IPS-NIHi7 (cell line): ENCODE measurements around the gene KSR1.
"Not testable (repeated sequence)": the region's sequence is repeated elsewhere in the genome, so short reads cannot be mapped to it uniquely, and the experiment has no call there.

ENCODE experiments used
- DNase-seq: peaks from one replicate; pipeline ENCODE4 v3.0.0; 2012; ENCODE audit warnings: mixed read lengths; ENCODE audit errors: extremely low spot score

The KSR1 gene

DNA sequence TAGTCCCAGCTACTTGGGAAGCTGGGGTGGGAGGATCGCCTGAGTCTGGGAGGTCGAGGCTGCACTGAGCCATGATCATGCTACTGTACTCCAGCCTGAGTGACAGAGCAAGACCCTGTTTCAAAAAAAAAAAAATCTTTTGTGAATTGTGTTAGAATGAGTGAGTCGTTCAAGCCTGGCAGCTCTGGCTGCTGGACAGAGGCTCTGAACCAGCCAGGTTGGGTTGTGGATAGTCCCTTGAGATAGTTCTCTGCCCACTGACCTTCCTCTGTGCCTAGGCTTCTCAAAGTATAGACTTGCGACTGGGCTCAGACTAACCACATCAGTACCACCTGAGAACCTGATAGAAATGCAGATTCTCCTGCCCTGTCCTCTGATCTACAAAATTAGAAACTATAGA, 2.2 kb upstream of the KSR1 start:
- no peak for DNase-seq

DNA sequence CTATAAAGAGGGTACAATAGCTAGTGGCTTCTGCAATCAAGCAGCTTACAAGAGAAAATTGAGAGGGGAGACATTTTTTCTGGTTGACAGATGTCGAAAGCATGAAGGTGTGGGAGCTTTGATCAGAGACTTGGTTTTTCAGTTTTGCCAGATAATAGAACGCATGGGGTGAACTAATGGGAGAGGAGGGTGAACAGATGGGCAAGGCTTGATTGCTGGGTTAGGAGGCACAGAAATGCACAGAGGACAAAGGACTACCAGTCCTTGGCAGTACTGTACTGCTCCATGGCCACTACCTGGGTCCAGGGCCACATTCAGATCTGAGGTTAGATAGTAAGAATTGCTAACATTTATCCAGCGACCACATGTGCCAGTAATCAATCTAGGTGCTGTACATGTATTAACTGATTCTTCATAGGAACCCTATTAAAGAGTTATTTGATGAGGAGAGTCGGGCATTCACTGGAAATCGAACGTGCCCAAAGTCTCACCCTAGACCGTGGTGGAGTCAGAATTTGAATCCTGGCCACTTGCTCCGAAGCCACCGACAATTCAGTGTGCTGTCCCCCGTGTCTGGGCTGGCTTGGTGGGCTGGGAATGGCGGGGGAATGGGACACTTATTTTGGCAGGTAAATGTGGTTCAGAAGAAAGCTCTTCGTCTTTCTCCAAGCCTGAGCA, 873 bp upstream of the KSR1 start:
- DNase-seq, result no peak

GRCh38 chr17:27456681-27457359, 572 bp downstream of the KSR1 start:
- DNase-seq, result no peak

GRCh38 chr17:27457360-27457715, 1.1 kb downstream of the KSR1 start:
- no peak for DNase-seq

GRCh38 chr17:27457731-27458523, 1.7 kb downstream of the KSR1 start:
- DNase-seq, result no peak

- peak; percentile 42 for DNase-seq
Observed at GRCh38 chr17:27458524-27458908, 2.3 kb downstream of the KSR1 start.

DNA sequence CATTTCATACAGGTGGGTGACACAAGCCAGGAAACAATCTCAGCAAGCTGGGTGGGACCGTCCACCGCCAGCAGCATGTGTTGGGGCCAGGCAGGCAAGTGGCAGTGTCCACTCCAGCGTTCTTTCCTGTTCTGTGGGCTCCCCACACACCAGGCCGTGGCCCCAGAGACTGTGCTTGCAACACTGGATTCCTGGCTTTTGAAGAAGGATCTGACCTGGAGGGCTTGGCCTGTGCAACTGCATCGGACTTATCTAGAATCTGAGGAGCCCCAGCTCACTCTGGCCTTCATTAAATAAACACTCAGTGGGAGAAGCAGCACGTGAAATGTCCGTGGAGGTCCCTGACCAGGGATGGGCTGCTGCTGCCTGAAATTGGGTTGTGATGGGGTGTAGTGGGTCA, 3.2 kb downstream of the KSR1 start:
- no peak for DNase-seq

DNA sequence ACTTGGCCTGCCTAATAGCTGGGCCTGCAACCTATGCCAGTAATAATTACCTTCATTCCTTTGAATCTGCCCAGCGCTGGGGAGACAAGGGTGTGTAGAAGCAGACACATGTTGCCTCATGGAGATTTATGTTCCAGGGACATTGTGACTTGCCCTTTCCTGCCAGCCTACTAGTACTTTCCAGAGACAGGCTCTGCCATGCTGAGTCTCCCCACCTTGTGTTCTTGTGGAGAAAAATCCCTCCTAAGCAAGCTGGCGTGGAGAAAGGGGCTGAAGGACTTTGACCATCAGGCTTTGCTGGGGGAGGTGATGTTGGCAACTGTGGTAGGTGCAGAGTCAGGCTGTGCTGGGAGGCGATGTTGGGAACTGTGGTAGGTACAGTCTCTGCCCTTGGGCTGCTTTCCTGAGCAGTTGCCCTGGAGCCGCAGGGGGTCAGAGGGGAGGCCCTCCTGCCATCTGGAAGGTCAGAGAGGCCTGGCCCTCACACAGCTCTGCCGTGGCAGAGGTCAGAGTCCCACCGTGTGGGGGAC, 4.0 kb downstream of the KSR1 start:
- no peak for DNase-seq

GRCh38 chr17:27461192-27461859, 5.1 kb downstream of the KSR1 start:
- DNase-seq, result no peak

DNA sequence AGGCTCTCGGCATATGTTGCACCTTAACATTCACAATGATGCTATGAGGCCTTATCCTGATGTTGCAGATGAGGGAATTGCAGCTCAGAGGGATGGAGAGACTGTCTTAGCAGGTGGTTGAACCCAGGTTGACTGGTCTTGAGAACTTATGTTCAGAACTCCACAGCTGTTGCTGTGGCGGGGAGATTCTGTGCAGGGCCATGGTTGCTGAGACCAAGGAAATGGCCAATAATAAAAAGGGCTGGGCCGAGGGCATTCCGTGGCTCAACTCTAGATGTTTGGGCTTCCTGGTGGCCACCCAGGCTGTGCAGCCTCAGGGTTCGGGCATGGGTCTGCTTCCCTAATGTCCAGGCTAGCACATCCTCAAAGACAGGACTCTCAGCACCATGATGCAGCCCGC, 5.9 kb downstream of the KSR1 start:
- DNase-seq, result no peak

GRCh38 chr17:27462714-27463113, 6.5 kb downstream of the KSR1 start:
- DNase-seq, result no peak

DNA sequence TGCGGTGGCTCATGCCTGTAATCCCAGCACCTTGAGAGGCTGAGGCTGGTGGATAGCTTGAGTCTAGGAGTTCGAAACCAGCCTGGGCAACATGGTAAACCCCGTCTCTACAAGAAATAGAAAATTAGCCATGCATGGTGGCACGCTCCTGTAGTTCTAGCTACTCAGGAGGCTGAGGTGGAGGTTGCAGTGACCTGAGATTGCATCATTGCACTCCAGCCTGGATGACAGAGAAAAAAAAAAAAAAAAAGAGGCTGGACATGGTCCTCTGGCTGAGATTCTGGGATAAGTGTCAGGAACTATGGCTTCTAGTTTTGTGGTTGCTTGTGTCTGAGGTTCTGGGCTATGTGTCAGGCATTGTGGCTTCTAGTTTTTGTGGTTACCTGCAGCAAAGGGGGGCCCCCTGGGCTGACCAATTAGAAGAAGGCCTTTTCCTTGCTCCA, 7.0 kb downstream of the KSR1 start:
- no peak for DNase-seq

DNA sequence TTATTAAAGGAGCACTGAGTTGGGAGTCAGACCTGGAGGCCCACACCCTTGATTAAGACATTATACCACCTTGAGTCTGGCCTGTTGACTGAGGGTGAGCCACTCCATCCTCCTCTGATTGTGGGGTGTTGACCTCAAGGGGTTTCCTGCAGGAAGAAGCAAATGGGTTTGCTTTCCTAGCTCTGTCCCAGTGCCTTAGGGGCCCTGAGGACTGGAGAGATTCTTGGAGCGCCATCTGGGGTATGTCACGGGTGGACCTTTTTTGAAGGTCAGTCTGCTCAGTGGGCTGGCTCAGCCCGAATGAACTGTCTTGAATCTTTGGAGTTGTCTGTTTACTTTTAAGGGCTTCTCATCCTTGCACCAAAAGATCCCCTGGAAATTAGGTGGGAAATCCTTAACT, 7.8 kb downstream of the KSR1 start:
- DNase-seq, result not testable (repeated sequence)

- no peak for DNase-seq
Observed at GRCh38 chr17:27464431-27464830, 8.2 kb downstream of the KSR1 start.

DNA sequence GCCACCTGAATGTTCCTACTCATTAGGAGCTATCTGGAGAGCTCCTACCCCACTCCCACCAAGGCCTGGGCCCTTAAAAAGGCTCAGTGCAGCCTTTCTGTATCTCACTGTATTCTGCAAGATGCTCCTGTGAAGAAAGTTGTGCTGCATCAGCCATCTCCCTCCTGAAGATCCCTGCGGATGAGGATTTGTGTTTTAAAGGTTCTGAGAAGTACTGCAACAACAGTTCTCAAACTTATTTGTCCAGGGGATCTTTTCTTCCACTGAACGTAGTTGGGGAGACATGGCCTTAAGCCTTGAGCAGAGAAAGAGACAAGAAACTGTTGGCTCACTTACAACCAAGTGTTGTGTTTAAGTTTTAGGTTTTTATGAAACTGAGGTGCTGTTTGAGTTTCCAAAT, 9.6 kb downstream of the KSR1 start:
- not testable (repeated sequence) for DNase-seq

DNA sequence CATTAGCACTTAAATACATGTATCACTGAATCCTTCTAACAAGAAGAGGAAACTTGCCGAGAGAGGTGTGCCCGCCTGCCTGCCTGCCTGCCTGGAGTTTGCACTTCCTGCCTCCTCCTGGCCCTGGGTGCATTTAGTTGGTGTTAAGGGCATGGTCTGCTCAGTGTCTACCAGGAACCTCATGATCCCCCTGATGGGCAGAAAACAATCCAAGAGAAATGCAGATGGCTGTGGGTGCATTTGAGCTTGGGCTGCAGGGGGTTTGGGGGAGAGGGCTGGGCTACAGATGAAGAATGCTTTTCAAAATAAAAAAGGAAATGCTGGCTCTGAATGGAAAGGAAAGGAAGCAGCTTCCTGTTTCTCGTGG, 10.1 kb downstream of the KSR1 start:
- DNase-seq, result no peak

- DNase-seq, result no peak
Observed at GRCh38 chr17:27466743-27467375, 10.6 kb downstream of the KSR1 start.

GRCh38 chr17:27469256-27469655, 13.0 kb downstream of the KSR1 start:
- no peak for DNase-seq

- DNase-seq, result no peak
Observed at GRCh38 chr17:27471321-27472269, 15.3 kb downstream of the KSR1 start.

DNA sequence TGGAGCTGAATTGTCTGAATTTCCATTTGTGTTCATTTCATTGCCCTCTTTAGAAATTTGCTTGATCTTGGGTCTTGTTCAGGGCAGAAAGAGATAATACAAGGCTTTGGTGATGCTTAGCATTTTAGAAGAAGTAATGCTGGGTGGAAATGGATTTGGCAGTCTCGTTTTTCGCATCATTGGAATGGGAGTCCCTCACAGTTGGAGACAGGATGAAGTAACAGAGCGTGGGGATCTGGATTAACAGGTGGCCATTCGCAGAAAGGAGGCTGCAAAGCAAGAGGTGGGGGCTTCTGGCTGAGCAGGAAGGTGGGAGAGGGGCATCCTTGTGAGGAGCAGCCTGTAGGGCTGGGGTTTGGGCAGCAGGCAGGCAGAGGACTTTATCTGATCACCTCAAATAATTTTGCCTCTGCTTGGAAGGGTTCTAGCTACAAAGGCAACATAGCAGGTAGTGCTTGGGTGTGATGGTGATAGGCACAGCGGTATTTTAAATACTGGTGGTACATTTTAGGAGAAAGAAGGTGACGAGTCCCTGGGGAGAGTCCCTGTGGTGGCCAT, 17.0 kb downstream of the KSR1 start:
- no peak for DNase-seq
